GM19395 (cell line): ENCODE measurements around the gene SNX20.

ENCODE experiments used
- ATAC-seq: cut with Tn5 transposase; IDR thresholded peaks from one replicate; pipeline ENCODE4 v1.9.1; 2021; ENCODE audit warnings: mild to moderate bottlenecking, moderate library complexity; ENCODE audit not compliant: unreplicated experiment

Gene SNX20

DNA sequence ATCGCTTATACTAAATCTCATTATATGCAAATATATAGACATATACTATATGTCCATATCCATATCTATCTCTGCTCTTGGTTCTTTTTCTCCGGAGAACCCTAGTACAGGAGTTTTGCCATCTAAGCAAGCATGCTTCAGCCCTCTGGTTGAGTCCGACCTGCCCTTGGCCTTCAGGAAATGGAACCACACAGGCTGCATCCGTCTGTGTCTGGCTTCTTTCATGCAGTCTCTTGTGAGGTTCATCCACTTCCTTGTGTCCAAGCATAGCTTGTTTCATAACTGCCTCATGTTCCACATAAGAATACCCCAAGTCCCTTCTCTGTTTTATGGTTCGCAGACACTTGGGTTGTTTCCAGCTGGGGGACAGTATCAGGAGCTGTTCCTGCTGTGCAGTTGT is 16.8 kb downstream of the SNX20 start:
- no peak for ATAC-seq

DNA sequence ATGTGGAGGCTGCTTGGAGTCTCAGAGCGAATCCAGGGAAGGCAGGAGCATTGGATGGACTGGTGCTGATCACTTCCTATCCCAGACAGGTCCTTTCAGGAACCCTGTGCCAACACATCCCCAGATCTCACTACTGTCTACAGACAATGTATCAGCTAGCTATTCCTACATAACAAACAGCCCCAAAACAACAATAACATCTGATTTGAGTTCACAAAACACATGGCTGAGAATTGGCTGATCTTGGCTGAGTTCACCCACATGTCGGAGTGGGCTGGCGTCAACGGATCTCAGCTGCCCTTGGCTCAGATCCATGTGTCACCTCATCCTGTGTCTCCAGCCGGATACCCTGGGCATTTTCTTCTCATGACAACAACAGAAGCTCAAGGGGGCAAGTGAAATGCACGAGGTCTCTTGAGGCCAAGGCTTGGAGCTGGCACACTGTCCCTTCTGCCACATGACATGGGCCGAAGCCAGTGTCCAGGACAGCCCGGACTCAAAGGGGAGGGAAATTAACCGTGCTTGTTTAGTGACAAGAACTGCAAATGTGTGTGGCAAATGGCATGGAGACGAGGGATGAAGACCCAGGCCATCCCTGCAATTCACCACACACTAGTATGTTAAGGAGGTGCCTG is 18.7 kb downstream of the SNX20 start:
- no peak for ATAC-seq

DNA sequence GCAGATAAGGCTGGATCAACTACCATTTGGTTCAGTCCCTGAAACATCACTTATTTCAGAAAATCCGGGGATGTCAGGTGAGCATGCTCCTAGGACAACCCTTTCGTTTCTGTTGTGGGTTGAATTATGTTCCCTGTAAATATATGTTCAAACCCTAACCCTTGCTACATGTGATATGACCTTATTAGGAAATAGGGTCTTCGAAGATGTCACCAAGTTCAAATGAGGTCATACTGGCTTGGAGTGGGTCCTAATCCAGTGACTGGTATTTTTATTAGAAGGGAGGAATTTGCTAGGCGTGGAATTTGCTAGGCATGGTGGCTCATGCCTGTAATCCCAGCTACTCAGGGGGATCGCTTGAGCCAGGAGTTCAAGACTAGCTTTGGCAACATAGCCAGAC is 21.3 kb downstream of the SNX20 start:
- no peak for ATAC-seq

DNA sequence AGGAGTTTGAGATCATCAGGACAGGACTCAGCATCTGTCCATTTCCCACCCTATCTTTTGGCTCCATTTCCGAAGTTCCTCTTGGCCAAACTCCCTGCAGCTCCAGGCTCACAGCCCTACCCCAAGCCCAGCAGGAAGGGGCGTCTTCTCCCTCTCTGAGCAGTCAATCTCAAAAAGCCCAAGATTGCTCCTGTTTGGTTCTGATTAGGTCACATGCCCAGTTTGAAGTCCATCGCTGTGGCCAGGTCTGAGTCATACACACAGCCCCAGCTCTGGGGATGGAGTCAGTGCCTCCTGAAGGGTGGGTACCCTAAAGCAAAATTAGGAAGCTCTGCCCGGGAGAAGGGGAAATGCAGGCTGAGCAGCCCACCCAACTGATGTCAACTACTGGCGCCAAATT is 23.9 kb downstream of the SNX20 start:
- no peak for ATAC-seq

DNA sequence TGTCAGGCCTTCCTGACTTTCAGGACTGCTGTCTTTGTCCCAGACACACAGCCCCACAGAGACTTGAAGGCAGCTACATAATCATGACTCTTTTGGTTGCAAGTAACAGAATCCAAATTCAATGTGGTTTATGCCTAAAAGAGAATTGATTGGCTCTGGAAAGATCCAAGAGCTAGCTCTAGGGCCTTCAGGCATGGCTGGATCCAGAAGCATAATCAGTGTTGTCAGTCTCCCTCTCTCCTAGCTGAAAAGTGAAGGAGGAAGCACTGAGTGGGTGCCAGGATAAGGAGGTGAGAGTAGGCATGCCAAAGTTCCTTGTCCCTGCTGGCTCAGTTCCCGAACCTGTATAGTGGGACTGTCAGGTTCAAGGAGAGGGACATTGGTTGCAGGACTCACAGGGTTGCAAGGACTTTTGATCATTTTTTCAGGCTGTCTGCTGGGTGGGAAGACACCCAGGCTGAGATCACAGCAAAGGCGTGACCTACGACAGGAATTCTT is 25.5 kb downstream of the SNX20 start:
- ATAC-seq, result no peak

GRCh38 chr16:50653633-50654519 is 27.2 kb downstream of the SNX20 start:
- no peak for ATAC-seq

DNA sequence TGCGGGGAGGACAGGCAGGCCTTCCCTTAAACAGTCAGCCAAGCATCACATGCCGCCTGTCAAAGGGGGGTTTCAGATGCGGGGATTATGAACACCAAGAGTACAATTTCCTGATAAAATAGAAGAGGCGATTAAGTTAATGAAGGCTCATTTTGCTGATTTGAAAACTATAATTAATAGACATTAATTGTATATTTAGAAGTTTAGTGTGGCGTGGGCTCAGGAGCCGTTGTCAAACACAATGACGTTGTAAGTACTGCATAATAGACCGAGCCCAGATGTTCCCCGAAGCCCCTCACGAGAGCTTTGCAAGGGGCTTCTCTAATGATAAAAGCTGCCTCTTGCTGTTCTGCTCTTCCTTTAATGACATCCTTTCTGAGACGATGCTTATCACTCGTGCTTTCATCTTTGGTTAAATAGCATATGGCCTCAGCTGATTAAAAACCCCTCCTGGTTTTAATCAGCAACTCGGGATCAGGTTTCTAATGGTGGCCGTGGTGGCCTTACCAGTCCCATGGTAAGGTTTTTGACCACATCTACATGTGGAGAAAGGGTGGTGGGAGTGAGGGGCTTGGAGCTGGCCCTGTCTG is 28.2 kb downstream of the SNX20 start:
- no peak for ATAC-seq

DNA sequence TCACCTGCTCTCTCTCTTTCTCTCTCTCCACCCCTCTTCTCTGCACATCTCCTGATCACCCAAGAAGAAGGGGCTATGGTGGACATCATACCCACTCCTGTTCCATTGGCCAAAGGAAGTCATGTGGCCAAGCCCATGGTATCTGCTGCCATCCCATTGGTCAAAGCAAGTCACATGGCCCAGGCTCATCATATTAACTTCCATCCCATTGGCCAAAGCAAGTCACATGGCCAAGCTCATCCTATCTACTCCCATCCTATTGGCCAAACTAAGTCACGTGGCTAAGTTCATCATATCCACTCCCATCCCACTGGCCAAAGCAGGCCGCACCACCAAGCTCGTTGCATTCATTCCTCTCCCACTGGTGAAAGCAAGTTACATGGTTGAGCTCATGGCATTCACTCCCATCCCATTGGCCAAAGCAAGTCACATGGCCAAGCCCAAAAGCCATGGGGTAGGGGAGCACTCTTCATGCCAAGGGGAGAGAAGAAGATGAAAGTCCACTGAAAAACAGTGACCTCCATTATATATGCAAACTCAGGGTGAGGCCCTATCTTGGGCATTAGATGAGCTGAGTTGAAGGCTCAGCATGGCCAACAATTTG is 29.2 kb downstream of the SNX20 start:
- ATAC-seq, result no peak

GRCh38 chr16:50646345-50646744 is 34.8 kb downstream of the SNX20 start:
- ATAC-seq, result no peak

DNA sequence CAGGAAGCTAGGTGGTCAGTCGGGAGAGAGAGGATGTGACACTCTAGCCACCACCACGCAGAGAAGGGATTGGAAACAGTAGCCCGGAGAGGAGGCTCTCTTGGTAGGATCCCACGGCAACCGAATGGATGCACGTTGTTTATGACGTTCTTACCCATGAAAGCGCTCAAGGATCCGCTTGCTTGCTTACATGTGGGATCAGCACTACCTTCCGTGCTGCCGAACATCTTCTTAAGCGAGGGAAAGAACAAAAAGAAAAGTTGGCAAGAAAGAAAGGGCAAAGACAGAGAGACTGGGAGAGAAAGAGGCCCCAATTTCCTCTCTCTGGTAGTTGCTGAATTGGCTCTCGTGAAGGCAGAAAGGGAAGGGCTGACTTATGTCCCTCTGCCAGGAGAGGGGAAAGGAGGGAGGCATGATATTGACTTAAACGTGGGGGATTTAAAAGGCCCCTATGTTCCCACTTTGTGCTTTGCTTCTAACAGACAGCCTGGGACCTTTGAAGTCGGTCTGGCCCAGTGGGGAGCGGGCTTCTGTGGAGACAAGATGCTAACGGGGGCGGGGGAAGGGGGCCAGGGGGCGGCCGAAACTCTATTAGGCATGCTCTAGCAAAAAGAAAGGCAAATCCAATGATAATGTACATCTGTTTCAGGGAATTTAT is 35.4 kb downstream of the SNX20 start:
- no peak for ATAC-seq

DNA sequence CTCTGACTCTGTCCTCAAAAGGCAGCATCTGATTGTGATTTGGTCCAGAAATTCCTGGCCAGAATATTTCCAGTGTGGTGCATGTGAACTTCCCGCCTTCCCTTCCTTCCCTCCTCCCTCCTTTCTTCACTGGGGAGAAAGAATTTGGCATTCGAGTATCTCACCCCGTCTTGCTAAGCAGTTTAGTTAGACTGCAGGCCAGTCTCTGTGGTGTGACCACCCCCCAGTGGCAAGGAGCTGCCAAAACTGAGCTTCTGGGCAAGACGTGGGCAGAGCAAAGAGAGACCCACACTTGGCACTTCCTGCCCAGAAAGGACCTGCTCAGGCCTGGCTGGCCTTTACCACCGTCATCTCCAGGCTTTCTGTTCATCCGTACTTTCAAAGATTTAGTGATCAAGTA is 36.4 kb downstream of the SNX20 start:
- no peak for ATAC-seq

DNA sequence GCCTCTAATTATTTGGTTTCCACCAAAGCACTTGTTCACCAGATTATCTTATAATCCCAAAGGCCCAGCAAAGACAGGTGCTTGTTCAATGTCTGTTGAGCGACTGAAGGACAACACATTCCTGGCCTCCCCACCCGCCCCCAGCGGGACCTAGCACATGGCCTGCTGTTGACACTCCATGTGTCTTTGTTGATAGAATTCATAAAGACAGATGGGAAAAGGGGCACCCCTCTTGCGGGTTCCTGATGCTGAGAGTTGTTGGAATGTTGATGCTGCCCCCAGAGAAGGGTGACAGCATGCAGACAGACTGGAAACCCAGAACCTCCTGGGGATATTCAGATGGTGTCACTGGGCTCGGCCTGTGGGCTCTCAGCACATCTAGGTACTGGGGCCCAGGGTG is 36.9 kb downstream of the SNX20 start:
- no peak for ATAC-seq

GRCh38 chr16:50643192-50643591 is 37.9 kb downstream of the SNX20 start:
- no peak for ATAC-seq

GRCh38 chr16:50642349-50642748 is 38.8 kb downstream of the SNX20 start:
- no peak for ATAC-seq

GRCh38 chr16:50641818-50642187 is 39.3 kb downstream of the SNX20 start:
- ATAC-seq, result no peak

DNA sequence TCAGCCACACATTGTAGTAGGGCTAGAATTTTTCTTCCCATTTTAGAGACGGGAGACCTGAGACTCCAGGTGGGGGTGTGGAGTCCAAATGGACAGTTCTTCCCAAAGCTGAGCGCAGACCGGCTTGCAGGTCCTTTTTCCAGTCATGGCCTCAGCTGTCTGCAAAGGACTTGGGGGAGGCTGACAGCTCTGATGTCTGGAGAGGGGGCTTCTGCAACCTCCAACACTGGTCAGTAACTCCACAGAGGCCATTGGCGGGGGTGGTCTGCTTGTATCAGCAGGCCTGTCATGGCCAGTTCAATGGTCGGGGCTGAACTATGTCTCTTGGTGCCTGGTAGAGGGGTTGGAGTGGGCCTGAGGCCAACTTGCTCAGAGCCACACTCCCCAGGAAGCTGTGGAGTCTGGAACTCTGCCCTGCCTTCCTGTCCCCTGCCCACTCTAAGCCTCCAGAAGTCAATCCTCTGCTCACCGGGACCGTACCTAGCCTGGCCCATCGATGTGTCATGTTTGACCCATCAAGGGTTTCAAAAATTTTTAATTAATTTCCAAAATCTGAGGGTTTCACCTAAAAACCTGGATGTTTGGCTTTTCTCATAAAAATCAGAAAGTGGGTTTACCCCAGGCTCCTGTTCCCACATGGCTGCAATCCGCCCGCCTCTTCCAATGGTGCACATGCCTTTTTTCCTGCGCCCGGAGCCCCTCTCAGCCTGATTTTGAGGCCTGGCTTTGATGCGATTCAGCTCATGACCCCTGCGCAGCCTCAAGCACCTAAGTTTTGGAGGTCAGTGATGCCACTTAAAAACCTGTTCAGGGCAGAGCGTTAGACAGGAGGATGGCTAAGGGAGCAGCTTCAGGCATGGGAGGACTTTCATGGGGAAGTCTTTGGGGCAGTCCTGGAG is 39.9 kb downstream of the SNX20 start:
- no peak for ATAC-seq

DNA sequence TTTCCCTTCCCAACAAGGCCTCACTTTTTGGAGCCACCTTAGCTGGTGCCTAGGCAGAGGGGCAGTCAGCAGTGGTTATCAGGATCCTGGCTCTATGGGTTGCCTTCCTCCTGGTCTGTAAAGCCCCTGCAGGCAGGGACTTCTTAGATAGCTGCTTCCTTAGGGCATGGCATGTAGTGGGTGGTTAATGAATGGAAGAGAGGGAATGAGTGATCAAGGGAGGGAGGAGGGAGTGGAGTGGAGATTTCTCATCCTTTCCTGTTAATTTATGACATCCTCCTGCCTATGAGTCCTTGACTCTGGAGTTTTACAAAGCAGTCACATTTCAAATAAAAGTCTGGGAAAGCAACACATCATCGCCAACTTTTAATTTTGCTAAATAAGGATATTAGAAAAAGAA is 40.7 kb downstream of the SNX20 start:
- ATAC-seq, result no peak

DNA sequence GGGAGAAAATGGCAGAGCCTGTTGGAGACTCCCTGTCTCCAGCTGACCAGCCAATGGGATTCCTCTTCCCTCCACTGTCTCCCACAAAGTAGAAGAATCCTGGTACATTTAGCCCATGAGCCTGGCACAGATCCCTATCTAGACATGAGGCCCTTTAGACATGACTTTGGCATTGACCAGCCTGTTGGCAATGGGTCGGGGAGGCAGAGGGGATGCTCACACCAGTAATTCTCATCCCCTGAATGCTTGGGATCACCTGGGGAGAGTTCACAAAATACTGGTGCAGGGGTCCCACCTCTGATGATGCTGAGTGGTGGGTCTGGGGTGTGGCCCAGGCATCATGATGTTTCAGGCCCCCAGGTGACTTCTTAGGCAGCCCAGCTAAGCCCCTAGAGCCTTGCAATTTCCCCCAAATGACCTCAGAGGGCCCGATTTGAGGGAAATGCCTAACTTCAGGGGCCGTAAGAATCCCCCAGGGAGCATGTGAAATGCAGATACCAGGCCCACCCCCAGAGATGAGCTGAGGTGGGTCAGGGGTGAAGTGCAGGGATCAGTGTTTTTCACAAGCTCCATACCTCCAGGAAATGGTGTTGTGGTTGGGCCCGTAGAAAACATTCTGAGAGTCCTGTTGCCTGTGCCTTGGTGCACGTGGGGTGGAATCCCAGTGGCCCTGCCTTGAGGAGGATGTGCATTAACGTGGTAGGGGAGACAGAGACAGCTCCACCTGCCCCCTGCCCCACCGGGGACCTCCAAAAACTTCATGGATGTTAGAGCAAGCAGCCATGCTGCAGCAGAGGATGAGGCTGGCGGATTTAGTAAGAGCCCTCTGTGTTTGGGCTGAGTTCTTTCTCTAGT is 42.1 kb downstream of the SNX20 start:
- ATAC-seq, result no peak
